Astrocyte of the spinal cord (primary cell): ENCODE results near the gene PLXNA2.

Experiments
- DNase-seq: peaks from one replicate; pipeline ENCODE4 v3.0.0; 2011; ENCODE audit warnings: low read depth, low spot score
- H3K4me3 ChIP-seq: 2 replicates; pipeline ENCODE4 v1.5.1; 2011; ENCODE audit warnings: low read depth, mild to moderate bottlenecking, low read length, moderate library complexity
- CTCF ChIP-seq: IDR thresholded peaks from 2 replicates; pipeline ENCODE4 v1.5.1; 2012; ENCODE audit warnings: low read depth, mild to moderate bottlenecking, low read length, inconsistent platforms
- in situ Hi-C: cut with HindIII; loops from 2 replicates; pipeline ENCODE4 v1.10.0; 2017; ENCODE audit warnings: low sequenced_read_pairs

The PLXNA2 gene

GRCh38 chr1:208233978-208234377 lies 10.2 kb downstream of the PLXNA2 start:
- no peak overlapping the region for H3K4me3 ChIP-seq
- DNase-seq = no peak
- no peak for TF ChIP-seq CTCF
- in situ Hi-C loops = no loop called here

- TF ChIP-seq CTCF = no peak
- in situ Hi-C loops = no loop called here
- no peak overlapping the region for H3K4me3 ChIP-seq
- peak; percentile 74 for DNase-seq
These were observed 10.6 kb downstream of the PLXNA2 start for GRCh38 chr1:208233546-208233945.

GRCh38 chr1:208232662-208233038 lies 11.5 kb downstream of the PLXNA2 start:
- no peak for TF ChIP-seq CTCF
- DNase-seq = no peak
- in situ Hi-C loops = no loop called here
- H3K4me3 ChIP-seq = no peak overlapping the region

- no peak overlapping the region for H3K4me3 ChIP-seq
- in situ Hi-C loops = no loop called here
- TF ChIP-seq CTCF = no peak
- peak; percentile 80 for DNase-seq
These were observed 12.1 kb downstream of the PLXNA2 start for GRCh38 chr1:208231881-208232661.

- in situ Hi-C loops = no loop called here
- no peak for TF ChIP-seq CTCF
- H3K4me3 ChIP-seq = no peak overlapping the region
- no peak for DNase-seq
These were observed 13.3 kb downstream of the PLXNA2 start for GRCh38 chr1:208230668-208231529.

- H3K4me3 ChIP-seq = no peak overlapping the region
- DNase-seq = no peak
- in situ Hi-C loops = no loop called here
- TF ChIP-seq CTCF = no peak
These were observed 15.6 kb downstream of the PLXNA2 start for GRCh38 chr1:208228550-208228949.
